ENCODE measurements around the gene CD52. TPM values are rescaled to one million over a fixed set of nuclear protein-coding genes. Genes with fewer than 3 reads are reported as not detected.

The CD52 gene
- total and polyA plus RNA-seq, 2 donors (not counting 3 experiments of a cell fraction or from before 2014, with no cell fraction given): not detected

DNA sequence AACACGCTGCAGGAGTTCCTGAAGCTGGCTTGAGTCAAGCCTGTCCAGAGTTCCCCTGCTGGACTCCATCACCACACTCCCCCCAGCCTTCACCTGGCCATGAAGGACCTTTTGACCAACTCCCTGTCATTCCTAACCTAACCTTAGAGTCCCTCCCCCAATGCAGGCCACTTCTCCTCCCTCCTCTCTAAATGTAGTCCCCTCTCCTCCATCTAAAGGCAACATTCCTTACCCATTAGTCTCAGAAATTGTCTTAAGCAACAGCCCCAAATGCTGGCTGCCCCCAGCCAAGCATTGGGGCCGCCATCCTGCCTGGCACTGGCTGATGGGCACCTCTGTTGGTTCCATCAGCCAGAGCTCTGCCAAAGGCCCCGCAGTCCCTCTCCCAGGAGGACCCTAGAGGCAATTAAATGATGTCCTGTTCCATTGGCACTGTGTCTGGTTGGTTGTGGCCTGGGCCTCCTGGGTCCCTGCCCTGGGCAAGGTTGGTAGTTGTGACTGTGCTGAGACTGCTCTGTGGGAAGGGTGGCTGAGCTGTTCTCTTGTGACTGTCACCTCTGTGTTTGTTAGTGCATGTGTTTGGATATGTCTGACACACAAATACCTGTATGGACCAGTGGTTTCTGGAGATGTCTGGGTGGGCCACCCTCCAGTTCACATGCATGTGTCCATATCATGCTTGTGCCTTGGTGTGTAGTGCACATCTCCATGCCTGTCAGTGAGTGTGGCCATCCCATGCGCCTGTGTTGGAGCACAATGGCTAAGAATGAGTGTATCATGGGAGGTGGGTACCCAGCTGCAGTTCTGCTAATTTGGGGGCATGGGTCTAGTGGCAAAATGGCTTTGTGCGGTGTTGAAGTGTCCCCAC, 36.4 kb upstream of the CD52 start:
- no peak for FAIRE-seq

More for the DNA sequence above, 36.4 kb upstream of the CD52 start:
- no peak overlapping the region for H3K9ac ChIP-seq (replicated peaks; ENCODE audit: extremely low read depth, insufficient read depth, low read length)
- BruUV-seq (replicated peaks): TSS peak; percentile 90
- no peaks in the 10 kb centered on the region for H3K27me3 ChIP-seq (ENCODE audit: control insufficient read depth in 2 of 2, insufficient read depth in 2 of 2, low read length in 2 of 2)
- H3K4me3 ChIP-seq (replicated peaks in 1 of 3; ENCODE audit: insufficient read depth in 1 of 3, low read depth in 1 of 3, low read length in 3 of 3): peak overlapping the region in 2 of 3 experiments; percentile 69 to 95
- peaks cover 46% of the 10 kb centered on the region for H3K4me1 ChIP-seq (ENCODE audit: control insufficient read depth, extremely low read depth, insufficient read depth, low read length)
- CTCF ChIA-PET: interaction anchor here (2.0 to 9.1 kb wide), 2 partner anchors 38 to 47 kb away, joined by 15 to 132 read pairs; partner anchors contain the start of genes CD52 and CEP85
- intact Hi-C loops (cut with micrococcal nuclease) (no loop called here), dilution Hi-C loops (cut with MboI; ENCODE audit: extremely low pct_ligation_motif_present, low sequenced_read_pairs) (no loop called here)
- H3K27ac ChIP-seq (ENCODE audit: insufficient read depth, low read depth, low read length): no peak overlapping the region
- no peaks in the 10 kb centered on the region for H4K20me1 ChIP-seq (replicated peaks; ENCODE audit: control insufficient read depth, extremely low read depth, insufficient read depth, low read length)
- POLR2A ChIA-PET: no interaction called here
- TF ChIP-seq MYC (IDR thresholded peaks at IDR 0.05; ENCODE audit: low read depth, low read length) (no peak), FOS (IDR thresholded peaks at IDR 0.05; ENCODE audit: borderline replicate concordance, insufficient read depth, low read length) (no peak), POLR2A (IDR thresholded peaks at IDR 0.05; ENCODE audit: low read depth, low read length) (no peak), JUN (IDR thresholded peaks at IDR 0.05; ENCODE audit: borderline replicate concordance, insufficient read depth, insufficient read length, low read depth) (no peak), EZH2 (IDR thresholded peaks at IDR 0.05; ENCODE audit: borderline replicate concordance, low read depth, low read length, severe bottlenecking) (no peak), POLR2AphosphoS5 (IDR thresholded peaks at IDR 0.05; ENCODE audit: insufficient read depth, low read depth, low read length) (no peak), GATA2 (IDR thresholded peaks at IDR 0.05; ENCODE audit: insufficient read depth, insufficient read length, low read depth, low read length) (no peak), MAX (IDR thresholded peaks at IDR 0.05; ENCODE audit: insufficient read depth, insufficient read length) (no peak)
- TF ChIP-seq, protein P1, sequence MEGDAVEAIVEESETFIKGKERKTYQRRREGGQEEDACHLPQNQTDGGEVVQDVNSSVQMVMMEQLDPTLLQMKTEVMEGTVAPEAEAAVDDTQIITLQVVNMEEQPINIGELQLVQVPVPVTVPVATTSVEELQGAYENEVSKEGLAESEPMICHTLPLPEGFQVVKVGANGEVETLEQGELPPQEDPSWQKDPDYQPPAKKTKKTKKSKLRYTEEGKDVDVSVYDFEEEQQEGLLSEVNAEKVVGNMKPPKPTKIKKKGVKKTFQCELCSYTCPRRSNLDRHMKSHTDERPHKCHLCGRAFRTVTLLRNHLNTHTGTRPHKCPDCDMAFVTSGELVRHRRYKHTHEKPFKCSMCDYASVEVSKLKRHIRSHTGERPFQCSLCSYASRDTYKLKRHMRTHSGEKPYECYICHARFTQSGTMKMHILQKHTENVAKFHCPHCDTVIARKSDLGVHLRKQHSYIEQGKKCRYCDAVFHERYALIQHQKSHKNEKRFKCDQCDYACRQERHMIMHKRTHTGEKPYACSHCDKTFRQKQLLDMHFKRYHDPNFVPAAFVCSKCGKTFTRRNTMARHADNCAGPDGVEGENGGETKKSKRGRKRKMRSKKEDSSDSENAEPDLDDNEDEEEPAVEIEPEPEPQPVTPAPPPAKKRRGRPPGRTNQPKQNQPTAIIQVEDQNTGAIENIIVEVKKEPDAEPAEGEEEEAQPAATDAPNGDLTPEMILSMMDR (IDR thresholded peaks at IDR 0.05; ENCODE audit: extremely low read depth in 1 of 2, insufficient read depth in 1 of 2, low read depth in 1 of 2, low read length in 2 of 2): no peak
- H3K79me2 ChIP-seq (ENCODE audit: control insufficient read depth, insufficient read depth, low read length): peaks cover 31% of the 10 kb centered on the region
- H2AFZ ChIP-seq (ENCODE audit: low read depth, low read length): no peak overlapping the region
- no peak for DNase-seq (ENCODE audit: low read depth, low spot score)
- H3K9me1 ChIP-seq (replicated peaks; ENCODE audit: control insufficient read depth, extremely low read depth, insufficient read depth, low read length): no peaks in the 10 kb centered on the region
- H3K36me3 ChIP-seq (ENCODE audit: control insufficient read depth in 2 of 2, extremely low read depth in 1 of 2, insufficient read depth in 2 of 2, low read length in 2 of 2): peaks cover 3 to 10% of the 10 kb centered on the region in 2 experiments
- H3K9me3 ChIP-seq (replicated peaks; ENCODE audit: control insufficient read depth, insufficient read depth, low read length): no peaks in the 10 kb centered on the region
- H3K4me2 ChIP-seq (ENCODE audit: insufficient read depth, low read length): peak overlapping the region; percentile 74
